CD4-positive, alpha-beta memory T cell (primary cell): ENCODE data around the gene FNDC3B. TPM values are rescaled to one million over a fixed set of nuclear protein-coding genes. Genes with fewer than 3 reads are reported as not detected.

ENCODE experiments used
- CTCF ChIA-PET: fragments of 350-600 bp; sonication (Branson Sonifier 250); formaldehyde crosslinking; loops from one replicate; lab custom pipeline; 2021; ENCODE audit warnings: inconsistent platforms; ENCODE audit not compliant: partially characterized antibody; lab: Charles Lee
- POLR2A ChIA-PET: fragments of 350-600 bp; sonication (Branson Sonifier 250); formaldehyde crosslinking; loops from one replicate; lab custom pipeline; 2021; ENCODE audit not compliant: partially characterized antibody; lab: Charles Lee
- DNase-seq, 5 donors: peaks; one replicate each; pipeline versions ENCODE4 v3.0.0 to v3.0.0-alpha.2; 2020 to 2022; ENCODE audit warnings: mixed read lengths in 1 of 5
- H3K27ac ChIP-seq: one replicate; pipeline ENCODE4 v1.7.0; 2013; ENCODE audit warnings: low read depth, low read length
- H3K27me3 ChIP-seq: 2 replicates; pipeline ENCODE4 v1.7.0; 2013; ENCODE audit warnings: mild to moderate bottlenecking, low read length, moderate library complexity; ENCODE audit not compliant: insufficient read depth
- H3K36me3 ChIP-seq: 2 replicates; pipeline ENCODE4 v1.7.0; 2013; ENCODE audit warnings: mild to moderate bottlenecking, low read length, moderate library complexity; ENCODE audit not compliant: insufficient read depth
- H3K4me1 ChIP-seq: 2 replicates; pipeline ENCODE4 v1.7.0; 2013; ENCODE audit warnings: mild to moderate bottlenecking, low read length, moderate library complexity; ENCODE audit not compliant: insufficient read depth
- H3K4me3 ChIP-seq, 2 donors: one replicate each; pipeline ENCODE4 v1.7.0; 2013; ENCODE audit warnings: low read length in 2 of 2, mild to moderate bottlenecking in 1 of 2
- H3K9me3 ChIP-seq, 2 donors: one replicate each; pipeline ENCODE4 v1.7.0; 2013; ENCODE audit warnings: low read length in 2 of 2, control low read depth in 1 of 2; ENCODE audit not compliant: control insufficient read depth in 1 of 2
- H3K27ac Mint-ChIP-seq, 7 donors: one replicate each; pipeline ENCODE4 v1.8.0; 2020 to 2021; ENCODE audit warnings: mixed read lengths in 7 of 7, mild to moderate bottlenecking in 6 of 7, inconsistent platforms in 3 of 7, moderate library complexity in 3 of 7
- H3K27me3 Mint-ChIP-seq, 2 donors: one replicate each; pipeline ENCODE4 v1.8.0; 2020 to 2021; ENCODE audit warnings: mixed read lengths in 2 of 2
- H3K36me3 Mint-ChIP-seq, 2 donors: one replicate each; pipeline ENCODE4 v1.8.0; 2020 to 2021; ENCODE audit warnings: mixed read lengths in 2 of 2, inconsistent platforms in 1 of 2, mild to moderate bottlenecking in 1 of 2
- H3K4me1 Mint-ChIP-seq, 4 donors: one replicate each; pipeline ENCODE4 v1.8.0; 2020 to 2021; ENCODE audit warnings: mixed read lengths in 4 of 4, mild to moderate bottlenecking in 1 of 4
- H3K4me3 Mint-ChIP-seq, 8 donors: one replicate each; pipeline ENCODE4 v1.8.0; 2020 to 2021; ENCODE audit warnings: mixed read lengths in 8 of 8, mild to moderate bottlenecking in 7 of 8, moderate library complexity in 6 of 8, inconsistent platforms in 3 of 8
- H3K9me3 Mint-ChIP-seq, 8 donors: one replicate each; pipeline ENCODE4 v1.8.0; 2020 to 2021; ENCODE audit warnings: mixed read lengths in 8 of 8, mild to moderate bottlenecking in 5 of 8, inconsistent platforms in 3 of 8, moderate library complexity in 1 of 8
- intact Hi-C: fragments of 100-400 bp; cut with micrococcal nuclease; formaldehyde crosslinking; loops from one replicate; pipeline ENCODE4 v1.15.1; 2023
- polyA plus RNA-seq, 2 donors: library from polyadenylated mRNA; unstranded; fragments of 300-500 nt; fragmentation: Illumina TruSeq; gene quantifications; one replicate each; pipeline ENCODE4 v1.2.3, GENCODE V29; 2021
- total RNA-seq, 2 experiments: library from RNA; stranded (reverse); gene quantifications; one replicate each; pipeline ENCODE4 v1.2.3, GENCODE V29; 2021

FNDC3B gene
- total and polyA plus RNA-seq, 4 experiments from 2014 or later, result 10.9 to 18.2 (median 14.8) TPM

GRCh38 chr3:172444821-172445220, 405.4 kb downstream of the FNDC3B start:
- POLR2A ChIA-PET, result no interaction called here
- Mint-ChIP-seq H3K27me3 (peaks cover 62 to 63% of the 10 kb centered on the region in 2 donors), H3K36me3 (peaks cover 0 to 11% of the 10 kb centered on the region in 2 donors), H3K4me3 (peak overlapping the region in 1 of 8 donors; percentile 32), H3K4me1 (peaks cover 16 to 33% (median 27%) of the 10 kb centered on the region in 4 donors), H3K27ac (no peak overlapping the region), H3K9me3 (peaks cover 0 to 8% (median 0%) of the 10 kb centered on the region in 8 donors)
- H3K9me3 ChIP-seq, result no peaks in the 10 kb centered on the region
- no peak overlapping the region for H3K4me3 ChIP-seq
- CTCF ChIA-PET, result interaction anchor here (0.6 to 1.5 kb wide), 2 partner anchors 17 to 675 kb away, joined by 3 to 7 read pairs; no protein-coding TSS in a partner anchor
- peaks cover 26% of the 10 kb centered on the region for H3K4me1 ChIP-seq
- no peaks in the 10 kb centered on the region for H3K36me3 ChIP-seq
- intact Hi-C loops, result no loop called here
- H3K27me3 ChIP-seq, result peaks cover 8% of the 10 kb centered on the region
- no peak overlapping the region for H3K27ac ChIP-seq
- no peak for DNase-seq

GRCh38 chr3:172446198-172446597, 406.8 kb downstream of the FNDC3B start:
- Mint-ChIP-seq H3K27me3 (peaks cover 60 to 63% of the 10 kb centered on the region in 2 donors), H3K9me3 (peaks cover 0 to 8% (median 0%) of the 10 kb centered on the region in 8 donors), H3K36me3 (peaks cover 0 to 11% of the 10 kb centered on the region in 2 donors), H3K4me3 (no peak overlapping the region), H3K4me1 (peaks cover 19 to 39% (median 30%) of the 10 kb centered on the region in 4 donors), H3K27ac (no peak overlapping the region)
- Histone ChIP-seq H3K9me3 (no peaks in the 10 kb centered on the region), H3K27ac (no peak overlapping the region), H3K4me3 (no peak overlapping the region), H3K27me3 (peaks cover 7% of the 10 kb centered on the region), H3K4me1 (peaks cover 26% of the 10 kb centered on the region), H3K36me3 (no peaks in the 10 kb centered on the region)
- DNase-seq, result no peak
- intact Hi-C loops, result no loop called here
- ChIA-PET CTCF (no interaction called here), POLR2A (no interaction called here)

- H3K27me3 ChIP-seq, result peaks cover 3% of the 10 kb centered on the region
- POLR2A ChIA-PET, result no interaction called here
- intact Hi-C loops, result no loop called here
- peaks cover 19 to 39% (median 30%) of the 10 kb centered on the region in 4 donors for H3K4me1 Mint-ChIP-seq
- H3K4me1 ChIP-seq, result peaks cover 26% of the 10 kb centered on the region
- peak in 1 of 5 donors; percentile 41 for DNase-seq
- H3K36me3 Mint-ChIP-seq, result peaks cover 0 to 11% of the 10 kb centered on the region in 2 donors
- peaks cover 0 to 8% (median 0%) of the 10 kb centered on the region in 8 donors for H3K9me3 Mint-ChIP-seq
- H3K9me3 ChIP-seq, result no peaks in the 10 kb centered on the region
- peak within 1 kb of the TSS in 3 of 7 donors; percentile 17 to 58 (median 43) for H3K27ac Mint-ChIP-seq
- CTCF ChIA-PET, result interaction anchor here (1.4 kb wide), 1 partner anchor 13 kb away, joined by 7 read pairs; no protein-coding TSS in a partner anchor
- peak within 1 kb of the TSS in 1 of 2 donors; percentile 34 for H3K4me3 ChIP-seq
- no peaks in the 10 kb centered on the region for H3K36me3 ChIP-seq
- H3K27ac ChIP-seq, result no peak within 1 kb of the TSS
- H3K27me3 Mint-ChIP-seq, result peaks cover 55 to 56% of the 10 kb centered on the region in 2 donors
- peak within 1 kb of the TSS; percentile 67 to 93 (median 81) for H3K4me3 Mint-ChIP-seq
Measured at GRCh38 chr3:172447611-172448579, 408.5 kb downstream of the FNDC3B start, which contains the start of gene GHSR. Gene GHSR (minus strand): TSS chr3:172448456. CDS start chr3:172448413, 43 bp downstream.

- Histone ChIP-seq H3K9me3 (no peaks in the 10 kb centered on the region), H3K4me3 (no peak overlapping the region), H3K4me1 (peaks cover 26% of the 10 kb centered on the region), H3K27me3 (peaks cover 3% of the 10 kb centered on the region), H3K27ac (no peak overlapping the region), H3K36me3 (no peaks in the 10 kb centered on the region)
- DNase-seq, result no peak
- peak overlapping the region; percentile 4 to 86 (median 78) for H3K4me3 Mint-ChIP-seq
- peaks cover 53 to 57% of the 10 kb centered on the region in 2 donors for H3K27me3 Mint-ChIP-seq
- H3K4me1 Mint-ChIP-seq, result peaks cover 19 to 39% (median 30%) of the 10 kb centered on the region in 4 donors
- ChIA-PET CTCF (no interaction called here), POLR2A (no interaction called here)
- intact Hi-C loops, result no loop called here
- H3K27ac Mint-ChIP-seq, result no peak overlapping the region
- H3K9me3 Mint-ChIP-seq, result peaks cover 0 to 8% (median 0%) of the 10 kb centered on the region in 8 donors
- H3K36me3 Mint-ChIP-seq, result peaks cover 0 to 11% of the 10 kb centered on the region in 2 donors
Measured at GRCh38 chr3:172448661-172449465, 409.5 kb downstream of the FNDC3B start.

GRCh38 chr3:172449466-172450149, 410.2 kb downstream of the FNDC3B start:
- Histone ChIP-seq H3K27ac (no peak overlapping the region), H3K4me3 (no peak overlapping the region), H3K27me3 (peaks cover 3% of the 10 kb centered on the region), H3K36me3 (no peaks in the 10 kb centered on the region), H3K4me1 (peaks cover 26% of the 10 kb centered on the region), H3K9me3 (no peaks in the 10 kb centered on the region)
- intact Hi-C loops, result no loop called here
- Mint-ChIP-seq H3K36me3 (peaks cover 0 to 11% of the 10 kb centered on the region in 2 donors), H3K27me3 (peaks cover 53 to 57% of the 10 kb centered on the region in 2 donors), H3K9me3 (peaks cover 0 to 8% (median 0%) of the 10 kb centered on the region in 8 donors), H3K27ac (no peak overlapping the region), H3K4me1 (peaks cover 19 to 39% (median 30%) of the 10 kb centered on the region in 4 donors), H3K4me3 (peak overlapping the region in 7 of 8 donors; percentile 4 to 86 (median 45))
- no peak for DNase-seq
- POLR2A ChIA-PET, result no interaction called here
- CTCF ChIA-PET, result interaction anchor here (1.9 kb wide), 1 partner anchor 11 kb away, joined by 9 read pairs; no protein-coding TSS in a partner anchor
